Hepatocyte (in vitro differentiated cells): ENCODE data around the gene TPM3.

ENCODE experiments used
- EZH2phosphoT487 ChIP-seq: fragments of 200-600 bp; sonication (generic); IDR thresholded peaks from one replicate; pipeline ENCODE4 v1.6.1; 2018; ENCODE audit warnings: antibody characterized with exemption, mild to moderate bottlenecking, low read depth, moderate library complexity; ENCODE audit not compliant: unreplicated experiment, severe bottlenecking
- TF ChIP-seq, protein P1 (sequence below): fragments of 200-600 bp; sonication (generic); IDR thresholded peaks from 2 replicates; pipeline ENCODE4 v1.5.1; 2016; ENCODE audit warnings: antibody characterized with exemption, mild to moderate bottlenecking; ENCODE audit not compliant: poor library complexity

DNA sequence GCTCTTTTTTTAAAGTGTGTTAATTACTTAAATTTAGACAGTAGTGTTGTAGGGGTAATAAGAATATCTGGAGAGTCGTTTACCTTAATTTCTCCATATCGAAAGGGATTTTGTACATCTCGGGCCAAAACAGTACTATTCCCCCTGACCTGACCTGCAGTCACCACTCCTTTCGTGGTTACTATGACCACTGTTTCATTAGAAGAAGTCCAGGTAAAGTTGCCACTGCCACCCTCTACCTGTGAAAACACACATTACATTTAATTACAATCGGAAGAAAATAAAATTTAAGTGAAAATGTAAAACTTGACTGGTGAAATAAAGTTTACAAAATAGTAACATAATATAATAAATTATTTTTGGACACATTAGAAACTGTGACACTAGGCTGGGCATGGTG, 74.3 kb downstream of the TPM3 start:
- TF ChIP-seq, protein P1, sequence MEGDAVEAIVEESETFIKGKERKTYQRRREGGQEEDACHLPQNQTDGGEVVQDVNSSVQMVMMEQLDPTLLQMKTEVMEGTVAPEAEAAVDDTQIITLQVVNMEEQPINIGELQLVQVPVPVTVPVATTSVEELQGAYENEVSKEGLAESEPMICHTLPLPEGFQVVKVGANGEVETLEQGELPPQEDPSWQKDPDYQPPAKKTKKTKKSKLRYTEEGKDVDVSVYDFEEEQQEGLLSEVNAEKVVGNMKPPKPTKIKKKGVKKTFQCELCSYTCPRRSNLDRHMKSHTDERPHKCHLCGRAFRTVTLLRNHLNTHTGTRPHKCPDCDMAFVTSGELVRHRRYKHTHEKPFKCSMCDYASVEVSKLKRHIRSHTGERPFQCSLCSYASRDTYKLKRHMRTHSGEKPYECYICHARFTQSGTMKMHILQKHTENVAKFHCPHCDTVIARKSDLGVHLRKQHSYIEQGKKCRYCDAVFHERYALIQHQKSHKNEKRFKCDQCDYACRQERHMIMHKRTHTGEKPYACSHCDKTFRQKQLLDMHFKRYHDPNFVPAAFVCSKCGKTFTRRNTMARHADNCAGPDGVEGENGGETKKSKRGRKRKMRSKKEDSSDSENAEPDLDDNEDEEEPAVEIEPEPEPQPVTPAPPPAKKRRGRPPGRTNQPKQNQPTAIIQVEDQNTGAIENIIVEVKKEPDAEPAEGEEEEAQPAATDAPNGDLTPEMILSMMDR = no peak
- no peak for TF ChIP-seq EZH2phosphoT487
